Fibroblast of skin of scalp (primary cell): ENCODE results near the gene SETD5.
"Not testable (repeated sequence)": the region's sequence is repeated elsewhere in the genome, so short reads cannot be mapped to it uniquely, and the experiment has no call there.

Experiments used
- DNase-seq: peaks from one replicate; pipeline ENCODE4 v3.0.0-alpha.2; 2013

SETD5 gene

GRCh38 chr3:9467451-9467850 lies 70.0 kb downstream of the SETD5 start:
- DNase-seq, result no peak

- DNase-seq, result no peak
Measured at GRCh38 chr3:9468460-9468859, 71.0 kb downstream of the SETD5 start.

GRCh38 chr3:9469986-9470385 lies 72.6 kb downstream of the SETD5 start:
- DNase-seq, result no peak

GRCh38 chr3:9473496-9474065 lies 76.2 kb downstream of the SETD5 start:
- DNase-seq, result no peak

- DNase-seq, result no peak
Measured at GRCh38 chr3:9474482-9474881, 77.1 kb downstream of the SETD5 start.

- no peak for DNase-seq
Measured at GRCh38 chr3:9476935-9477334, 79.5 kb downstream of the SETD5 start.

- DNase-seq, result no peak
Measured at GRCh38 chr3:9480265-9480664, 82.8 kb downstream of the SETD5 start.

GRCh38 chr3:9485248-9485647 lies 87.8 kb downstream of the SETD5 start:
- no peak for DNase-seq

GRCh38 chr3:9491506-9491905 lies 94.1 kb downstream of the SETD5 start:
- no peak for DNase-seq

GRCh38 chr3:9494036-9494435 lies 96.6 kb downstream of the SETD5 start:
- not testable (repeated sequence) for DNase-seq

GRCh38 chr3:9496893-9497292 lies 99.5 kb downstream of the SETD5 start:
- no peak for DNase-seq

- DNase-seq, result peak; percentile 13
Measured at GRCh38 chr3:9497821-9498565, 100.6 kb downstream of the SETD5 start.

- no peak for DNase-seq
Measured at GRCh38 chr3:9498781-9499180, 101.4 kb downstream of the SETD5 start.

- no peak for DNase-seq
Measured at GRCh38 chr3:9499455-9500107, 102.2 kb downstream of the SETD5 start.

- peak; percentile 52 for DNase-seq
Measured at GRCh38 chr3:9500108-9501050, 103.0 kb downstream of the SETD5 start.

GRCh38 chr3:9501226-9501625 lies 103.8 kb downstream of the SETD5 start:
- no peak for DNase-seq

- DNase-seq, result peak; percentile 57
Measured at GRCh38 chr3:9503283-9503682, 105.9 kb downstream of the SETD5 start.

GRCh38 chr3:9507586-9508578 lies 110.5 kb downstream of the SETD5 start:
- DNase-seq, result no peak

- no peak for DNase-seq
Measured at GRCh38 chr3:9508781-9509180, 111.4 kb downstream of the SETD5 start.

- DNase-seq, result no peak
Measured at GRCh38 chr3:9512456-9513045, 115.1 kb downstream of the SETD5 start.

- DNase-seq, result no peak
Measured at GRCh38 chr3:9514306-9514705, 116.9 kb downstream of the SETD5 start.
